ENCODE data around the gene ZNF277.

DNA sequence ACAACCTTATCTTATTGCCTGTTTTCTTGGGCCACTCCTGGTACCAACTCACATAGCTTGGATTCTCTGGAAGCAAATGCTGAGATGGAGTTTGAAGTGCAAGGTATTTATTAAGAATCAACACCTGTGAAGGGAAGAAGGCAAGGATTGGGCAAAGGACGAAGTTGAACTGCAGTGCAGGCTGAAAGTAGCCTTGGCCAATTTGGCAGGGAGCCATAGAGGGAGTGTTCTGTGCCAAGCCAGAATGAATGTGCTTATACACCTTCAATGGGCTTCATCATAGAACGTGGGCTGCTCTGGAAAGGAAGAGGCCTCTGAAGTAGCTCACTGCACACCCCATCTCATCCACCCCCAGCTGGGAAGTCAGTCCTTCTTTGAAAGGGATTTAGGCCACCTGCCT lies 163.9 kb downstream of the ZNF277 start:
- TF ChIP-seq, protein P1, sequence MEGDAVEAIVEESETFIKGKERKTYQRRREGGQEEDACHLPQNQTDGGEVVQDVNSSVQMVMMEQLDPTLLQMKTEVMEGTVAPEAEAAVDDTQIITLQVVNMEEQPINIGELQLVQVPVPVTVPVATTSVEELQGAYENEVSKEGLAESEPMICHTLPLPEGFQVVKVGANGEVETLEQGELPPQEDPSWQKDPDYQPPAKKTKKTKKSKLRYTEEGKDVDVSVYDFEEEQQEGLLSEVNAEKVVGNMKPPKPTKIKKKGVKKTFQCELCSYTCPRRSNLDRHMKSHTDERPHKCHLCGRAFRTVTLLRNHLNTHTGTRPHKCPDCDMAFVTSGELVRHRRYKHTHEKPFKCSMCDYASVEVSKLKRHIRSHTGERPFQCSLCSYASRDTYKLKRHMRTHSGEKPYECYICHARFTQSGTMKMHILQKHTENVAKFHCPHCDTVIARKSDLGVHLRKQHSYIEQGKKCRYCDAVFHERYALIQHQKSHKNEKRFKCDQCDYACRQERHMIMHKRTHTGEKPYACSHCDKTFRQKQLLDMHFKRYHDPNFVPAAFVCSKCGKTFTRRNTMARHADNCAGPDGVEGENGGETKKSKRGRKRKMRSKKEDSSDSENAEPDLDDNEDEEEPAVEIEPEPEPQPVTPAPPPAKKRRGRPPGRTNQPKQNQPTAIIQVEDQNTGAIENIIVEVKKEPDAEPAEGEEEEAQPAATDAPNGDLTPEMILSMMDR (optimal IDR thresholded peaks at IDR 0.05 in 1 of 3, IDR thresholded peaks at IDR 0.05 in 1 of 3, conservative IDR thresholded peaks at IDR 0.05 in 1 of 3; ENCODE audit: extremely low read depth in 1 of 3, insufficient read depth in 2 of 3, low read length in 3 of 3): no peak
- TF ChIP-seq EZH2 (IDR thresholded peaks at IDR 0.05; ENCODE audit: low read length): no peak
